HG03108 (cell line): Measurements from ENCODE around the gene DMPK.

ENCODE experiments used
- ATAC-seq: cut with Tn5 transposase; IDR thresholded peaks from one replicate; pipeline ENCODE4 v1.9.1; 2021; ENCODE audit warnings: moderate library complexity; ENCODE audit not compliant: unreplicated experiment

DMPK gene

GRCh38 chr19:45770192-45771101, 11.8 kb downstream of the DMPK start:
- ATAC-seq = peak; percentile 45

- ATAC-seq = no peak
Measured at GRCh38 chr19:45769821-45770191, 12.5 kb downstream of the DMPK start.

DNA sequence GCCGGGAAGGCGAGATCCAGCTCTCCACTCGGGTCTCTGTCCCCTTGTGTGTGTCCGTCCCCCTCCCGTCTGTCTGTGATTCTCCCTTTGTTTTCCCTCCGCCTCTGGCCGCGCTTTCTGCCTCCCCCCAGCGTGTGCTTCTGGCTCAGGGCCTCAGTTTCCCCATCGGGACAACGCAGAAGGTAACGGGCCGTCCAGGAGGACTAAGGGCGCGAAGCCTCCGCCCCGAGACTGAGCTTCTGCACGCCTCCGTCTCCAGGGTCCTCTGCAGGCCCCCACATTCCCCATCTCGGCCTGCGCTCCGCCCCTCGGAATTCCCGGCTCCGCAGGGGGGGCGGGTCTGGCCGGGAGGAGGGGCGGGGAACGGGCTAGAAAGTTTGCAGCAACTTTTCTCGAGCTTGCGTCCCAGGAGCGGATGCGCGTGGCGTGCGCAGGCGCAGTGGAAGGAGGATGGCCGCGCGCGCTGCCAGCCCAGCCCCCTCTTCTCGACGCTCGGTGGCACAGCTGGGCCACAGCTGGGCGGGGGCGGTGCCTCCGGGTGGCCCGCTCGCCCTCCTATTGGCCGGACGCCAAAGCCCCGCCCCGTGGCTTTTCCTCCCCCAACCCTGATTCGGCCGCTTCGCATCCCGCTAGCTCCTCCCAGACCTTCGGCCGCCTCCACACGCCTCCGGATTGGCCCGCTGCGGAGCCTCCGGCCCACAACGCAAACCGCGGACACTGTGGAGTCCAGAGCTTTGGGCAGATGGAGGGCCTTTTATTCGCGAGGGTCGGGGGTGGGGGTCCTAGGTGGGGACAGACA, 13.1 kb downstream of the DMPK start, which contains the start of gene SIX5:
SIX5 (minus strand) TSS at position 269 of the 799 bp plus-strand sequence. CDS start 408 bp downstream, outside the sequence.
- peak; percentile 42 for ATAC-seq

DNA sequence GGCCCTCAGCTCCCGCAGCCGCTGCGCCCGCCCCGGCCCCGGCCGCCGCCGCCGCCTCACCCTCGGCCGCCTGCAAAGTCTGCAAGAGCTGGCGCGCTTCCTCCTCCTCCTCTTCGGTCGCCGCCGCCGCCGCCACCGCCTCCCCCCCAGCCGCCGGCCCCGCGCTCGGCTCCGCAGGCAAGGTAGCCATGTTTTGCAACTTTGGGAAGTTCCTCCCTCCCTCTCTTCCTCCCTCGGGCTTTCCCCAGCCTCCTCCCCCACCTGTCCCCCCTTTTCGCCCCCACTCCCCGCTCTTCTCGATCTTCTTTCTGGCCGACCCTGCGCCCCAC, 13.7 kb downstream of the DMPK start:
- no peak for ATAC-seq

GRCh38 chr19:45767881-45768654, 14.2 kb downstream of the DMPK start:
- ATAC-seq = no peak

DNA sequence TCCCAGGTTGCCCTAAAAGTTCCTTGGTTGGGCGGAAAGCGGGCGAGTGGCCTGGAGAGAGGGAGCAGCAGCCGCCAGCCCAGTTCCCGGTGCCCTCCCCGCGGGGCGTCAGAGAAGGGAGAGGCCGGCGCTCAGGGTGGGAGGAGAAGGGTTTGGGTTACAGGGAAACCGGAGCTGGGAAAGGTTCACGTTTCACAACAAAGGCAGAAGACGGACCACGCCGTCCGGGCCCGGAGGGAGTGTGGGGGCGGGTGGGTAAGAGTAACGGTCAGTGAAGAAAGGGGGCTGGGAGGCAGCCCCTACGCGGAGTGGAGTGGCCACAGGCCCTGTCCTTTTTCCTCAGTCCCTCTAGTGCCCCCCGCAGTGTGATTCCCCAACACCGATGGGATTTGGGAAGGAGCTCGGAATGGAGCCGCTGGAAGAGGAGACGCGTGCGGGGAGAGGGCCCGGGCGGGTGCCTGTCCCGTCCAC, 14.8 kb downstream of the DMPK start:
- ATAC-seq = no peak

GRCh38 chr19:45766869-45767346, 15.4 kb downstream of the DMPK start:
- ATAC-seq = no peak

DNA sequence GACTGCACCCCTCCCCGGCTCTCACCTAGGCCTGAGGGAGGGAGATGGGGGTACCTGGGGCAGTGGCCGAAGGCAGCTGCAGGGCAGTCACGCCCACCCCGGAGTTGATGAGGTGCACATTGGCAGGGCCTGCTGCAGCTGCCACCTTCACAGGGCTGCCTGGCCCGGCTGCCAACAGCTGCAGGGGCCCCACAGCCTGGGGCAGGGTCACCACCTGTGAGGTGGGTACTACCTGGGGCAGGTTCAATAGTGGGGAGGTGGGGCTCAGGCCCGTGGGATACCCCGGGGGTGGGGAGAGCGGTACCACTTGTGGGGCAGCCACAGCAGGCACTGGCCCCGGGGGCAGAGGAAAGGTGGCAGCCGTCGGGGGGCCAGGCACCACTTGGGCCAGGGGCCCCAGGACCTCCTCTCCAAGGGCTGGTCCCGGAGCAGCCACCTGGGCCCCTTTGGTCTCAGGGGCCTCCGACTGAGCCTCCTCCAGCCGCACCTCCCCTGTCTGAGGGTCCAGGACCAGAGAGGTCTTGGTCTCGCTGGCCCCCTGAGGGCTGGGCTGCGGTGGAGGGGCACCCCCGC, 15.9 kb downstream of the DMPK start:
- ATAC-seq = no peak

GRCh38 chr19:45765702-45766295, 16.5 kb downstream of the DMPK start:
- no peak for ATAC-seq

GRCh38 chr19:45764945-45765701, 17.2 kb downstream of the DMPK start:
- no peak for ATAC-seq

- no peak for ATAC-seq
Measured at GRCh38 chr19:45764475-45764874, 17.8 kb downstream of the DMPK start.

DNA sequence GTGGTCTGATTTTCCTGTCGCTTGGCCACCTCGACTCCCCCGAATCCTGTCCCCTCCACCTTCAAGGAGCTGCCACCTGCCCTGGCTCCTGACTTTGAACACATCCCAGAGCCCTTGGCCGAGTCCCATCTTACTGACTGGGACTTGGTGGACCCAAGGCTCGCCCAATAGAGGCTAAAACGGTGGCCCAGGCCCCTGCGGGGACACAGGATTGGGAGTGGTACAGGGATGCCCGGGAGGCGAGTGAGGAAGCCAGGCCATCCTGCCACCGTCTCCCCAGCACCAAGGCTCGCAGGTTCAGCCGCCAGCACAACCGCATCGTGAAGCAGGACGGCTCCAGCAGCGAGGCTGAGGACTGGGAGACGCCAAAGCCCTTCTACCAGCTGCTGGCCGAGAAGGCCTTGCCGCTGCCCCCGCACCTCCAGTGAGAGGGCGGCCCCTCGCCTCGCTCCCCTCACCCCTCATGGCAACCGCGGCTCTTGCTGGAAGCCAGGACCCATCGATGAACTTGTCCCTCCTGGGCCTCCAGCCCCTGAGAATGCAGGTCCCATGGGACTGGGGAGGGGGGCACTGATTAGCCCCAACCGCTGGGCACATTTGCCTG, 18.5 kb downstream of the DMPK start:
- no peak for ATAC-seq

DNA sequence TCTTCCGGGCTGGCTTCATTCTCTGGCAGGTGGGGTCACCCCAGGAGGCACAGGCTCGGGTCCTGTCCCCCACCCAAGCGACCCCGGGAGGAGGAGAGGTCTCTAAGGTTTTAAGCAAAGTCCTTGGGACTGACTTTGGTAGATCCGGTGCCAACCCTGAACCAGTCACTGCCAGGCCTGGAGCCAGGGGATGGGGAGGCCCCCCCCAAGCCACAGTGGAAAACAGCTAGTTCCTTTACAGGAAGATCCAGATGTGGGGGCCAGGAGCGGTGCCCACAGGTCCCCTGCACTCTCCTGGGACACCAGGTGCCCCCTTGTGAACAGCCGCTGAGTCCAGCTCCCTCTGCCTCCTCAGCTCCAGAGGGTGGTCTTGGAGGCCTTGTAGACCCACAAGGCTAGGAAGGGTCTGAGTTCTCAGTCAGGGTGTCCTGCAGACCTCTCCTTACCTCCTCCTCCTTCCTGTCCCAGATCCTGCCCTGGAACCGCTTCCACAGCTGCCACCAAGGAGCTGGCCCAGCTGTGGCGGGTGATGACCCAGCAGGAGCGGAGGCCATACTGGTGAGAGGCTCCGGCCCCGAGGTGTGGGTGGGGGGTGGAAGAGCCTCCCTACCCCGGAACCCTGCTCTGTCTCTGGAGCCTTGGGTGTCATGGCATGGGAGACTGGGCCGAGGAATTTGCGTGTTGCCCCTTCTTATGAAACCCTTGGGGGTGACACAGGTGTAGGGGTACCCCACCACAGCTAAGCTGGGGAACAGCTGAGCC, 19.2 kb downstream of the DMPK start:
- no peak for ATAC-seq

DNA sequence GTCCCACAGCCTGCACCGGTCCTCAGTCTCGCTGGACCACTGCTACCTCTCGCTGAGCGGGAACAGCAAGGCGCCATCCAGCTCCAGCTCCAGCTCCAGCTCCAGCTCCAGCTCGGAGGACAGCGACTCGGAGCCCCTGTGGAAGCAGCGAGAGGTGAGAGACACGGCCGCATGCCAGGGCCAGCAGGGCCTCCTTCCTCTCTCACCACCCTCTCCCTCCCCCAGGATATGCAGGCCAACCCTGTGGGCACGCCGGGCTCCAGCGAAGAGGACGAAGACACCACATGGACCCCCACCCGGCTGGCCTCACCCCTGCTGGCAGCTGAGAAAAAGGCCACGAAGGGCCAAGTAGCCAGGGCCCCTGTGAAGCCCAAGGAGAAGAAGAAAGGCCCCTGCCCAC, 20.6 kb downstream of the DMPK start:
- ATAC-seq = no peak

DNA sequence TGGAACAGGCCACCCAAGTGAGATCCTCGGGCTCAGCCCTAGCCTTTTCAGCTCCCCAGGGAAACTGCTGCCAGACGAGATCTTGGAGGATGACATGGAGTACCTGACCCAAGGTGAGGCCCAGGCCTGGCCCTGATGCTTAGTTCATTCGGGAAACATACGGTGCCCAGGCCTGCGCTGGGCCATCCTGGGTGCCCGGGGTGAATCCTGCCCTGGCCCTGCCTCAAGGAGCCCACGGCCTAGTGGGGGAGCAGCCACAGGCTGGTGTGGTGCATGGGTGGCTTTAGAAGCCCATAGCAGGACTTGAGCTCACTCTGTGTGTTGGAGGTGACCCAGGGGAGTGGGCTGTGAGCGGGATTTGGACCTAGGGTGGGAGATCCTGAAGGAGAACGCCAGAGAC, 23.4 kb downstream of the DMPK start:
- ATAC-seq = no peak

DNA sequence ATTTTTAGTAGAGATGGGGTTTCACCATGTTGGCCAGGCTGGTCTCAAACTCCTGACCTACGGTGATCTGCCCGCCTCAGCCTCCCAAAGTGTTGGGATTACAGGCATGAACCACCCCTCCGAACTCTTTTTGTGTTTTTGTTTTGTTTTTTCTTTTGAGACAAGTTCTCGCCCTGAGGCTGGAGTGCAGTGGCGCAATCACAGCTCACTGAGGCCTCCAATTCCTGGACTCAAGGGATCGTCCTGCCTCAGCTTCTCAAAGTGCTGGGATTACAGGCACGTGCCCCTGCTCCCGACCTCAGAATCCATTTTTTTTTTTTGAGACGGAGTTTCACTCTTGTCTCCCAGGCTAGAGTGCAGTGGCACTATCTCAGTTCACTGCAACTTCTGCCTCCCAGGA, 24.6 kb downstream of the DMPK start:
- ATAC-seq = no peak

- no peak for ATAC-seq
Measured at GRCh38 chr19:45754323-45754722, 28.0 kb downstream of the DMPK start.

DNA sequence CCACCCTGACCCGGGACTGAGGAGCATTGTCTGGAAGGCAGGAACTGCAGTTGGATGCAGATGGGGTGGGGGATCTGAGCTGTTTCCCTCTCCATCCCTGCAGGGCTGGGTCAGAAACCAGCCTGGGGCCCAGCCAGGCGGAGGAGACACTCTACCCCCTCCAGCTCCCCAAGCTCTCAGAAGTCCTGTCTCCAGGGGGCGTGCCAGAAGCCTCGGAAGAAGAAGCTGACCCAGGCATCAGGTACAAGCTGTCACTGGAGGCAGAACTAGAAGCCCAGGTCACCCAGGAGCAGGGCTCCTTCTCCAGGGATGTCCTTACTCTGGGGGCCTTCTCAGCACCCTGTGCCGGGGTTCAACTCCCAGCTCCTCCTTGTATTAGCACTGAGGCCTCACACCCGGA, 28.7 kb downstream of the DMPK start:
- ATAC-seq = no peak
